WTC11 (cell line): ENCODE results near the gene SSH3. TPM values are rescaled to one million over a fixed set of nuclear protein-coding genes. Genes with fewer than 3 reads are reported as not detected.

Experiments
- ATAC-seq: fragments of 200-7000 bp; cut with Tn5 transposase; 2 replicates; pipeline ENCODE4 v1.10.0; 2021; ENCODE audit warnings: mild to moderate bottlenecking, moderate library complexity
- CTCF ChIA-PET: fragments of 300-600 bp; sonication (Branson Sonifier 250); formaldehyde crosslinking; loops from one replicate; lab custom pipeline; 2021; ENCODE audit warnings: antibody characterized with exemption; lab: Charles Lee
- POLR2A ChIA-PET: fragments of 350-600 bp; sonication (Branson Sonifier 250); formaldehyde crosslinking; loops from one replicate; lab custom pipeline; 2021; ENCODE audit warnings: antibody characterized with exemption; lab: Charles Lee
- DNase-seq: peaks from one replicate; pipeline ENCODE4 v3.0.0; 2021; ENCODE audit warnings: low spot score
- H3K27ac Mint-ChIP-seq: 2 replicates; pipeline ENCODE4 v1.8.0; 2021; ENCODE audit warnings: mixed read lengths
- H3K27me3 Mint-ChIP-seq: 2 replicates; pipeline ENCODE4 v1.8.0; 2021; ENCODE audit warnings: low read depth, mild to moderate bottlenecking, moderate library complexity, mixed read lengths
- H3K36me3 Mint-ChIP-seq: 2 replicates; pipeline ENCODE4 v1.8.0; 2021; ENCODE audit warnings: mixed read lengths
- H3K4me1 Mint-ChIP-seq: 2 replicates; pipeline ENCODE4 v1.8.0; 2022; ENCODE audit warnings: mixed read lengths
- H3K4me3 Mint-ChIP-seq: 2 replicates; pipeline ENCODE4 v1.8.0; 2021; ENCODE audit warnings: mild to moderate bottlenecking, moderate library complexity, mixed read lengths
- H3K9me3 Mint-ChIP-seq: 2 replicates; pipeline ENCODE4 v1.8.0; 2021; ENCODE audit warnings: mixed read lengths
- ATF1 ChIP-seq: sonication (generic); formaldehyde crosslinking; IDR thresholded peaks from 2 replicates; pipeline ENCODE4 v1.8.1; 2023; ENCODE audit warnings: mild to moderate bottlenecking, moderate library complexity, missing genetic modification reagents
- CREB1 ChIP-seq: sonication (generic); formaldehyde crosslinking; IDR thresholded peaks from 2 replicates; pipeline ENCODE4 v1.8.0; 2023; ENCODE audit warnings: mild to moderate bottlenecking, missing genetic modification reagents
- E2F1 ChIP-seq: sonication (generic); formaldehyde crosslinking; IDR thresholded peaks from 2 replicates; pipeline ENCODE4 v1.8.0; 2022; ENCODE audit warnings: mild to moderate bottlenecking, missing genetic modification reagents
- FOXP1 ChIP-seq: sonication (generic); formaldehyde crosslinking; IDR thresholded peaks from 2 replicates; pipeline ENCODE4 v1.8.0; 2022; ENCODE audit warnings: missing genetic modification reagents, mild to moderate bottlenecking, moderate library complexity, borderline replicate concordance
- HMGXB4 ChIP-seq: sonication (generic); formaldehyde crosslinking; IDR thresholded peaks from 2 replicates; pipeline ENCODE4 v1.8.1; 2023; ENCODE audit warnings: mild to moderate bottlenecking, moderate library complexity, missing genetic modification reagents
- IRF1 ChIP-seq: sonication (generic); formaldehyde crosslinking; IDR thresholded peaks from 2 replicates; pipeline ENCODE4 v1.8.0; 2023; ENCODE audit warnings: missing genetic modification reagents
- IRF2 ChIP-seq: sonication (generic); formaldehyde crosslinking; IDR thresholded peaks from 2 replicates; pipeline ENCODE4 v1.8.0; 2022; ENCODE audit warnings: low read depth, missing genetic modification reagents, borderline replicate concordance
- JUN ChIP-seq: sonication (generic); formaldehyde crosslinking; IDR thresholded peaks from 2 replicates; pipeline ENCODE4 v1.8.0; 2023; ENCODE audit warnings: mild to moderate bottlenecking, missing genetic modification reagents
- MXD4 ChIP-seq: fragments of 250-450 bp; sonication (Bioruptor Pico); IDR thresholded peaks from 2 replicates; pipeline ENCODE4 v1.8.0; 2021; ENCODE audit warnings: mild to moderate bottlenecking, moderate library complexity, borderline replicate concordance
- MYBL2 ChIP-seq: sonication (generic); formaldehyde crosslinking; IDR thresholded peaks from 2 replicates; pipeline ENCODE4 v1.8.1; 2023; ENCODE audit warnings: mild to moderate bottlenecking, moderate library complexity, missing genetic modification reagents
- NR1H2 ChIP-seq: sonication (generic); formaldehyde crosslinking; IDR thresholded peaks from 2 replicates; pipeline ENCODE4 v1.9.0; 2021; ENCODE audit warnings: mild to moderate bottlenecking, moderate library complexity, missing genetic modification reagents
- NR2C2 ChIP-seq: sonication (generic); formaldehyde crosslinking; IDR thresholded peaks from 2 replicates; pipeline ENCODE4 v1.8.0; 2022; ENCODE audit warnings: mild to moderate bottlenecking, missing genetic modification reagents
- NR3C1 ChIP-seq: sonication (generic); formaldehyde crosslinking; conservative IDR thresholded peaks from 2 replicates; pipeline ENCODE4 v1.8.1; 2023; ENCODE audit warnings: low read depth, mild to moderate bottlenecking, missing genetic modification reagents
- OVOL2 ChIP-seq: fragments of 250-450 bp; sonication (Bioruptor Pico); IDR thresholded peaks from 2 replicates; pipeline ENCODE4 v1.9.0; 2021; ENCODE audit warnings: mild to moderate bottlenecking, borderline replicate concordance
- SMAD3 ChIP-seq: sonication (generic); formaldehyde crosslinking; IDR thresholded peaks from 2 replicates; pipeline ENCODE4 v1.8.0; 2022; ENCODE audit warnings: missing genetic modification reagents, mild to moderate bottlenecking, borderline replicate concordance
- SP1 ChIP-seq: sonication (generic); formaldehyde crosslinking; conservative IDR thresholded peaks from 2 replicates; pipeline ENCODE4 v1.8.1; 2022; ENCODE audit warnings: missing genetic modification reagents
- STAT6 ChIP-seq: sonication (generic); formaldehyde crosslinking; conservative IDR thresholded peaks from 2 replicates; pipeline ENCODE4 v1.8.1; 2023; ENCODE audit warnings: mild to moderate bottlenecking, low read depth, missing genetic modification reagents, moderate library complexity
- TEAD1 ChIP-seq: sonication (generic); formaldehyde crosslinking; IDR thresholded peaks from 2 replicates; pipeline ENCODE4 v1.8.0; 2022; ENCODE audit warnings: mild to moderate bottlenecking, missing genetic modification reagents
- ZBTB21 ChIP-seq: sonication (generic); formaldehyde crosslinking; IDR thresholded peaks from 2 replicates; pipeline ENCODE4 v1.8.1; 2023; ENCODE audit warnings: mild to moderate bottlenecking, missing genetic modification reagents, borderline replicate concordance
- ZNF121 ChIP-seq: sonication (generic); formaldehyde crosslinking; IDR thresholded peaks from 2 replicates; pipeline ENCODE4 v1.8.0; 2023; ENCODE audit warnings: missing genetic modification reagents
- ZNF138 ChIP-seq: sonication (generic); formaldehyde crosslinking; conservative IDR thresholded peaks from 2 replicates; pipeline ENCODE4 v1.8.1; 2022; ENCODE audit warnings: mild to moderate bottlenecking, moderate library complexity, missing genetic modification reagents
- ZNF263 ChIP-seq: sonication (generic); formaldehyde crosslinking; IDR thresholded peaks from 2 replicates; pipeline ENCODE4 v1.8.1; 2022; ENCODE audit warnings: low read depth, mild to moderate bottlenecking, moderate library complexity, missing genetic modification reagents
- ZNF317 ChIP-seq: sonication (generic); formaldehyde crosslinking; IDR thresholded peaks from 2 replicates; pipeline ENCODE4 v1.8.1; 2023; ENCODE audit warnings: low read depth, mild to moderate bottlenecking, moderate library complexity, missing genetic modification reagents, borderline replicate concordance
- ZNF416 ChIP-seq: fragments of 250-450 bp; sonication (Bioruptor Pico); IDR thresholded peaks from 2 replicates; pipeline ENCODE4 v1.9.0; 2021; ENCODE audit warnings: mild to moderate bottlenecking, inconsistent platforms
- ZNF425 ChIP-seq: fragments of 250-450 bp; sonication (Bioruptor Pico); conservative IDR thresholded peaks from 2 replicates; pipeline ENCODE4 v1.9.0; 2021; ENCODE audit warnings: mild to moderate bottlenecking
- ZNF532 ChIP-seq: fragments of 250-450 bp; sonication (Bioruptor Pico); IDR thresholded peaks from 2 replicates; pipeline ENCODE4 v1.9.0; 2021; ENCODE audit warnings: mild to moderate bottlenecking, borderline replicate concordance
- total RNA-seq: library from RNA; stranded (reverse); gene quantifications from 3 replicates; pipeline ENCODE4 v1.2.3, GENCODE V29; 2021

SSH3 gene
- total RNA-seq, 1 experiment from 2014 or later: 42.3 TPM

- TF ChIP-seq IRF1 (CRISPR knock-in tag) (no peak), E2F1 (CRISPR knock-in tag) (no peak), ZBTB21 (no peak), ZNF121 (CRISPR knock-in tag) (no peak), SMAD3 (no peak), NR3C1 (CRISPR knock-in tag) (no peak), OVOL2 (CRISPR knock-in tag) (no peak), MYBL2 (no peak)
Observed at GRCh38 chr11:67320011-67320410, 16.7 kb downstream of the SSH3 start (continued).

GRCh38 chr11:67320691-67321090 lies 17.4 kb downstream of the SSH3 start:
- Mint-ChIP-seq H3K4me3 (no peak overlapping the region), H3K27me3 (peaks cover 30% of the 10 kb centered on the region), H3K4me1 (peaks cover 5% of the 10 kb centered on the region), H3K9me3 (no peaks in the 10 kb centered on the region), H3K27ac (no peak overlapping the region), H3K36me3 (no peaks in the 10 kb centered on the region)
- POLR2A ChIA-PET: interaction anchor here (0.9 kb wide), 1 partner anchor 33 kb away, joined by 3 read pairs; the partner anchor contains the start of gene POLD4
- CTCF ChIA-PET: interaction anchor here (0.8 to 2.0 kb wide), 7 partner anchors 25 to 62 kb away, joined by 3 to 8 read pairs (median 4); no protein-coding TSS in a partner anchor
- ATAC-seq: no peak
- DNase-seq: no peak
- TF ChIP-seq ZNF263 (no peak), ZNF121 (CRISPR knock-in tag) (no peak), MXD4 (CRISPR knock-in tag) (no peak), HMGXB4 (CRISPR knock-in tag) (no peak), ZNF138 (CRISPR knock-in tag) (no peak), NR1H2 (CRISPR knock-in tag) (no peak), SP1 (no peak), ZNF317 (no peak), NR2C2 (no peak), STAT6 (CRISPR knock-in tag) (no peak), ZNF532 (CRISPR knock-in tag) (no peak), CREB1 (CRISPR knock-in tag) (no peak), ZNF416 (CRISPR knock-in tag) (no peak), TEAD1 (CRISPR knock-in tag) (no peak), ATF1 (CRISPR knock-in tag) (no peak), FOXP1 (CRISPR knock-in tag) (no peak), IRF2 (no peak), ZNF425 (CRISPR knock-in tag) (no peak), JUN (CRISPR knock-in tag) (no peak)
